CD4-positive, alpha-beta T cell treated with Interleukin-6 for 4 hours (primary cell): Measurements from ENCODE around the gene MREG.

Experiments used
- DNase-seq: peaks from one replicate; pipeline ENCODE4 v3.0.0-alpha.2; 2020; ENCODE audit warnings: mixed read lengths

The MREG gene

GRCh38 chr2:215917953-215918620, 95.3 kb downstream of the MREG start:
- no peak for DNase-seq

- no peak for DNase-seq
These were observed 97.9 kb downstream of the MREG start for GRCh38 chr2:215915441-215915840.

- no peak for DNase-seq
These were observed 98.6 kb downstream of the MREG start for GRCh38 chr2:215914777-215915165.

- no peak for DNase-seq
These were observed 99.1 kb downstream of the MREG start for GRCh38 chr2:215914054-215914776.

- DNase-seq, result no peak
These were observed 101.0 kb downstream of the MREG start for GRCh38 chr2:215912299-215912842.

GRCh38 chr2:215911301-215912085, 101.9 kb downstream of the MREG start:
- DNase-seq, result no peak

- no peak for DNase-seq
These were observed 103.2 kb downstream of the MREG start for GRCh38 chr2:215910180-215910579.

- no peak for DNase-seq
These were observed 106.2 kb downstream of the MREG start for GRCh38 chr2:215907147-215907546.

GRCh38 chr2:215906458-215906857, 106.9 kb downstream of the MREG start:
- no peak for DNase-seq

GRCh38 chr2:215905691-215906090, 107.7 kb downstream of the MREG start:
- DNase-seq, result no peak

GRCh38 chr2:215904101-215904500, 109.2 kb downstream of the MREG start:
- no peak for DNase-seq

GRCh38 chr2:215903203-215903602, 110.1 kb downstream of the MREG start:
- DNase-seq, result no peak

GRCh38 chr2:215901796-215902195, 111.6 kb downstream of the MREG start:
- no peak for DNase-seq

GRCh38 chr2:215900843-215901242, 112.5 kb downstream of the MREG start:
- no peak for DNase-seq

GRCh38 chr2:215900203-215900611, 113.1 kb downstream of the MREG start:
- DNase-seq, result no peak

- DNase-seq, result no peak
These were observed 113.9 kb downstream of the MREG start for GRCh38 chr2:215899141-215900074.

- no peak for DNase-seq
These were observed 115.0 kb downstream of the MREG start for GRCh38 chr2:215898363-215898762.

GRCh38 chr2:215896921-215897320, 116.4 kb downstream of the MREG start:
- DNase-seq, result no peak

GRCh38 chr2:215895330-215895729, 118.0 kb downstream of the MREG start:
- no peak for DNase-seq
